Measurements from ENCODE around the gene SAMD11.

GRCh38 chr1:931380-932172, 7.9 kb downstream of the SAMD11 start:
- TF ChIP-seq CTCF (IDR thresholded peaks at IDR 0.05 in 8 of 11, conservative IDR thresholded peaks at IDR 0.05 in 3 of 11) (no peak), POLR2A (IDR thresholded peaks at IDR 0.05) (no peak), POLR2AphosphoS5 (IDR thresholded peaks at IDR 0.05) (no peak)

Measured in spleen (tissue), 7 donors.